BLaER1 (cell line): ENCODE results near the gene DNMBP.
"Not testable (repeated sequence)": the region's sequence is repeated elsewhere in the genome, so short reads cannot be mapped to it uniquely, and the experiment has no call there.

Experiments
- H3K27ac ChIP-seq: shearing (Covaris generic); formaldehyde crosslinking; 2 replicates; pipeline ENCODE4 v1.8.1; 2022
- H3K27me3 ChIP-seq: shearing (Covaris generic); formaldehyde crosslinking; 2 replicates; pipeline ENCODE4 v1.8.1; 2022
- H3K36me3 ChIP-seq: shearing (Covaris generic); formaldehyde crosslinking; 2 replicates; pipeline ENCODE4 v1.8.1; 2022
- H3K4me1 ChIP-seq: shearing (Covaris generic); formaldehyde crosslinking; 2 replicates; pipeline ENCODE4 v1.8.1; 2022
- H3K4me2 ChIP-seq: shearing (Covaris generic); formaldehyde crosslinking; 2 replicates; pipeline ENCODE4 v1.8.1; 2022
- H3K4me3 ChIP-seq: shearing (Covaris generic); formaldehyde crosslinking; 2 replicates; pipeline ENCODE4 v1.8.1; 2022
- H3K9ac ChIP-seq: shearing (Covaris generic); formaldehyde crosslinking; 2 replicates; pipeline ENCODE4 v1.8.1; 2022
- H3K9me3 ChIP-seq: shearing (Covaris generic); formaldehyde crosslinking; 2 replicates; pipeline ENCODE4 v1.8.1; 2022
- H4K20me1 ChIP-seq: shearing (Covaris generic); formaldehyde crosslinking; 2 replicates; pipeline ENCODE4 v1.8.1; 2022
- Cebpa-rat ChIP-seq: shearing (Covaris generic); IDR thresholded peaks from 2 replicates; pipeline ENCODE4 v1.8.1; 2022

The DNMBP gene

DNA sequence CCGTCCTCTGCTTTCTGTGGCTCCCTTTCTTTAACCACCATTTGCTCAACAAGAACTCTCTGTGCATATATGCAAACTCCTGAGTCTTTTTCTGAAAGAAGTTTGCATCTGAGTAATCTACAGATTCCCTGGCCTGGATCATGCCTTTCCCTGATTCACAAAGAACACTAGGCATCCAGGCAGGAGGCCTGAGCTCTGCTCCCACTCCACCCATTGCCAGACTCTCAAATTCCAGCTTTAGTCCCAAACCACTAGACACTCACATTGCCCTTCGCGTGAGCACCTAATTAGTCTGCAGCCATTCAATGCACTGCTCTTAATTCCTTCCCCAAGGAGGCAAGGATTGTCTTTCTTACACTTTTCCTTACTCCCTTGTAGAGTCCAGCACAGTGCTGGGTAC lies 166.4 kb downstream of the DNMBP start:
- no peaks in the 10 kb centered on the region for H4K20me1 ChIP-seq
- peaks cover 5% of the 10 kb centered on the region for H3K4me1 ChIP-seq
- H3K27me3 ChIP-seq = no peaks in the 10 kb centered on the region
- H3K4me2 ChIP-seq = no peak overlapping the region
- H3K9me3 ChIP-seq = no peaks in the 10 kb centered on the region
- H3K27ac ChIP-seq = no peak overlapping the region
- H3K4me3 ChIP-seq = no peak overlapping the region
- no peaks in the 10 kb centered on the region for H3K36me3 ChIP-seq
- TF ChIP-seq Cebpa-rat = no peak
- no peak overlapping the region for H3K9ac ChIP-seq

DNA sequence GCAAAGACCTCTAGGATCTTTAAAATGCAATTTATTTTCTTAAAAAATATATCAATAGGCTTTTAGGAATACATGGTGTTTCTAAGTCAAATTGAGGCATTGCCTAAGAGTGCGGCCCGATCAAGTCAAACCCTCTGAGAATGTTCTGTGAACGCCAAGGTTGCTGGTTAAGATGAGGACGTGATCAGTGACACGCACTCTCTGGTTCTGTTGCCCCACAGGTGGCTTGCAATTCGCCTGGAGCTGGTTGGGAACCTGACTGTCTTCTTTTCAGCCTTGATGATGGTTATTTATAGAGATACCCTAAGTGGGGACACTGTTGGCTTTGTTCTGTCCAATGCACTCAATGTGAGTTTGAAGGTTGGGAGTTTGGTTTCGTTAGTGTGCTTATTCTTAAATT lies 168.0 kb downstream of the DNMBP start:
- no peak overlapping the region for H3K9ac ChIP-seq
- peaks cover 5% of the 10 kb centered on the region for H3K4me1 ChIP-seq
- no peaks in the 10 kb centered on the region for H3K9me3 ChIP-seq
- H3K4me3 ChIP-seq = no peak overlapping the region
- H4K20me1 ChIP-seq = no peaks in the 10 kb centered on the region
- no peaks in the 10 kb centered on the region for H3K36me3 ChIP-seq
- TF ChIP-seq Cebpa-rat = no peak
- no peak overlapping the region for H3K4me2 ChIP-seq
- no peaks in the 10 kb centered on the region for H3K27me3 ChIP-seq
- no peak overlapping the region for H3K27ac ChIP-seq

DNA sequence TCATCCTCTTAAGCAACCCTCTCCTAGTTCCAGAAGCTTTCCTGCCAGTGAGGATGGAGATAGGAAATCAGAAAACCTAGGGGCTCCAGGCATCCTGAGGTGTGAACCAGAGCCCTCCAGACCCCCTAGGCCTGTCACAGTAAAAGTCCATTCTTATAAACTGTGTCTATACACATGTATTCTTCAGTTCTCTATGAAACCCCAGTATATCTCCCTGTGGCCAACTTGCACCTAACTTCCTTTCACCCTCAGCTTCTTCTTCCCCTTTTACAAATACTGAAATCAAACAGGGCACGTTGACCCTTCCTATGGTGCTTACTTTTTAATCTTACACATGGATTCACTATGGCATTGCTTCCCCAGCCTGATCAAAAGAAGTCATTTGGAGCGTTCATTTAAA lies 168.9 kb downstream of the DNMBP start:
- not testable (repeated sequence) for H3K9me3 ChIP-seq, H3K9ac ChIP-seq, H3K36me3 ChIP-seq, H4K20me1 ChIP-seq, H3K4me2 ChIP-seq, H3K27me3 ChIP-seq, H3K4me3 ChIP-seq, H3K27ac ChIP-seq, H3K4me1 ChIP-seq

DNA sequence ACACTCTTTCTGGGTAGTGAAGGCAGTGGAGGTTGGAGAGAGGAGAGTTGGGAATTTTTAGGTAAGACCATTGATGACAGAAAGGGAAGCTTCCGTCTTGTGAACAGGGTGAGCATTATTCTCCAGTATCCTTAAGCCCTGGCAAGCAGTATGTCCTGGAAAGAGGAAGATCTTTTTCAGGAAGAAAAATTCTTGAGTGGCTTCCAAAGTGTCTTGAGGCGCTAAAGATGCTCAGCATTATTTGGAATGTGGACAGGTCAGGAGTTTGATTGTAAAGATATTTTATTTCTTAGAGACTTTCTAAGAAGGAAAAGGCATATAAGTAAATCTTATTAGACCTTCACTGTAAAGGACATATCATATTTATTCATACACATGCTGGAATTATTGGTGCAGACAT lies 173.0 kb downstream of the DNMBP start:
- no peaks in the 10 kb centered on the region for H4K20me1 ChIP-seq
- no peak overlapping the region for H3K4me3 ChIP-seq
- H3K9ac ChIP-seq = no peak overlapping the region
- no peaks in the 10 kb centered on the region for H3K27me3 ChIP-seq
- H3K4me1 ChIP-seq = no peaks in the 10 kb centered on the region
- H3K9me3 ChIP-seq = no peaks in the 10 kb centered on the region
- TF ChIP-seq Cebpa-rat = no peak
- H3K27ac ChIP-seq = no peak overlapping the region
- no peak overlapping the region for H3K4me2 ChIP-seq
- no peaks in the 10 kb centered on the region for H3K36me3 ChIP-seq

DNA sequence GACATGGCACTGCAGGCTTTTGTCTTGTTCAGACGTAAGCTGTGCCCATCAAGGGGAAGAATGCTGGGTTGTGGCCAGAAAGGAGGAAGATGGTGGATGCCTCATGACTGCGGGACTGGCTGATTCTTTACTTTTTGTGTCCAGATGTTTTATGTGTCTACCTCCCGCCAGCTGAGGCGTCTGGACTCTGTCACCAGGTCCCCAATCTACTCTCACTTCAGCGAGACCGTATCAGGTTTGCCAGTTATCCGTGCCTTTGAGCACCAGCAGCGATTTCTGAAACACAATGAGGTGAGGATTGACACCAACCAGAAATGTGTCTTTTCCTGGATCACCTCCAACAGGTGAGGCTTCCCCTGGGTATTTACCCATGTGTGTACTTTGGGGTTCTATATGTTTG lies 173.8 kb downstream of the DNMBP start:
- Histone ChIP-seq H3K27me3 (no peaks in the 10 kb centered on the region), H3K9ac (no peak overlapping the region), H4K20me1 (no peaks in the 10 kb centered on the region), H3K4me1 (peaks cover 2% of the 10 kb centered on the region), H3K27ac (no peak overlapping the region), H3K4me3 (no peak overlapping the region), H3K4me2 (no peak overlapping the region), H3K9me3 (no peaks in the 10 kb centered on the region), H3K36me3 (no peaks in the 10 kb centered on the region)
- no peak for TF ChIP-seq Cebpa-rat

DNA sequence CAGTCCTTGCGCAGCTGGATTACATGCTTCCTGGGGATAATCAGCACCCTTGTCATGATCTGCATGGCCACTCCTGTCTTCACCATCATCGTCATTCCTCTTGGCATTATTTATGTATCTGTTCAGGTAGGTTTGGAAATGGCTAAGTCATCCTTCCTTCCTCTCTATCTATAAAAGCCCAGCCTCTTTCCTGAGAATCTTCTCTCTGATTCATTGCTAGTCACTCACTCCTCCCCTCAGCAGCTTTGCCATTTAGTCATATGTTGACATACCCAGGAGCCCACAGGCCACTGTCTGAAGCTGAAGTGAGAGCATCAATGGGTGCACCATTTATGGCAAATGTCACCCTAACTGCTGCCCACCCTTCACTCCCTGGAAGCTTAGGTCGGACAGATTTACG lies 175.3 kb downstream of the DNMBP start:
- Histone ChIP-seq H3K4me2 (no peak overlapping the region), H4K20me1 (no peaks in the 10 kb centered on the region), H3K36me3 (no peaks in the 10 kb centered on the region), H3K9me3 (no peaks in the 10 kb centered on the region), H3K27me3 (no peaks in the 10 kb centered on the region), H3K27ac (no peak overlapping the region), H3K4me3 (no peak overlapping the region), H3K4me1 (peaks cover 13% of the 10 kb centered on the region), H3K9ac (no peak overlapping the region)
- TF ChIP-seq Cebpa-rat = no peak

DNA sequence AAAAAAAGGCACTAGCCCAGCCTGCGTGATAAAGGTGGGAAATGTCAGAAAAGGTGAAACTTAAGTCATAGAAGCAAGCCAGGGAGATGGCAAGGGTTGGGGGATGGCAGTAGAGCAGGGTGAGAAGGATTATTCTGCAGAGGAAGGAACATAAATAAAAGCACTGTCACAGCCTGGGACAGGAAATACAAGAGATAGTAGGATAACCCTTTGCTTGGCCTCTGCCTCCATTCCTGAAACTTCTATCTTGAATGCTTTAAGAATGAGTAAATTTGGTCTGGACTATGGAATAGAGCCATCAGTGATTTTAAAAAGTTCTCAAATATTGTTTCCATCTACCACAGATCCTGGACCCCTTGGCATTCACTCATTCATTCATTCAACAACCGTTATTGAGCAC lies 177.3 kb downstream of the DNMBP start:
- Histone ChIP-seq H3K4me2 (no peak overlapping the region), H4K20me1 (no peaks in the 10 kb centered on the region), H3K9me3 (peaks cover 13% of the 10 kb centered on the region), H3K4me1 (peaks cover 13% of the 10 kb centered on the region), H3K4me3 (no peak overlapping the region), H3K36me3 (no peaks in the 10 kb centered on the region), H3K27me3 (no peaks in the 10 kb centered on the region), H3K27ac (no peak overlapping the region), H3K9ac (no peak overlapping the region)
- no peak for TF ChIP-seq Cebpa-rat

DNA sequence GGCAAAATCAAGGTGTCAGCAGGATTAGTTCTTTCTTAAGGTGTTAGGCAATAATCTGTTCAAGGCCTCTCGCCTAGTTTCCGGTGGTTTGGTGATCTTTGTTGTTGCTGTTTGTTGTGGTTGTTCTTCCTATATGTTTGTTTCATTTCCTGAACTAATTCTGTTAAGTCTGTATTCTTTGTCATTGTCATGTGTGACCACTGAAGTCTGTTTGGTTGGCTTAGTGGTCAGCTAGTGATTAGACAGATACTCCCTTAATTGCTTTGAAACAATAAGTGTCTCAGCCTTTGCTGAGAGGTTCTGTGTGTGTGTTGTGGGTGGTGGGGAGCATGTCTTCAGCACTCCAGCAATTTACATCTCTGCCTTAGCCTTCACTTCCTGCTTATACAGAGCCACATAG lies 181.3 kb downstream of the DNMBP start:
- peaks cover 13% of the 10 kb centered on the region for H3K4me1 ChIP-seq
- H4K20me1 ChIP-seq = no peaks in the 10 kb centered on the region
- H3K4me2 ChIP-seq = no peak overlapping the region
- H3K27ac ChIP-seq = no peak overlapping the region
- H3K9ac ChIP-seq = no peak overlapping the region
- no peak overlapping the region for H3K4me3 ChIP-seq
- no peaks in the 10 kb centered on the region for H3K36me3 ChIP-seq
- H3K9me3 ChIP-seq = peaks cover 13% of the 10 kb centered on the region
- no peak for TF ChIP-seq Cebpa-rat
- H3K27me3 ChIP-seq = no peaks in the 10 kb centered on the region

DNA sequence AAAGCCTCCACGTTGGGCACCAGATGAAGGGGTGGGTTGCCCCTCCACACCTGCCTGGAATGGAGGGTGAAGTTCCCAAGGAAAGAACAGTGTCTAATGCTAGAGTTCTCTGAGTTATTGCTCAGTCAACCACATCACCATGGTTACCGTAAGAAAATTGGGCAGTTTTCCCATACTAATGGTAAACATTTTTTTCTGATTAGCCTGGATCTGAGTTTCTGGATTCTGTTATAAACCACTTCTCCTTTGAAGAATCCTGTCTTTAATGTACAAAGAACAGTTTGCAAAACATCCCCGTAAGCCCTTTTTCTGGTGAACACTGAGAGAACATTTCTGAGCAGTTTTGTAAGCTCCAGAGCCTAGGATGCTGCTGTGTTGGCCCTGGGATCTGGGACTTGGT lies 181.8 kb downstream of the DNMBP start:
- H3K27ac ChIP-seq = no peak overlapping the region
- H3K27me3 ChIP-seq = no peaks in the 10 kb centered on the region
- H4K20me1 ChIP-seq = no peaks in the 10 kb centered on the region
- no peaks in the 10 kb centered on the region for H3K36me3 ChIP-seq
- H3K9ac ChIP-seq = no peak overlapping the region
- H3K4me2 ChIP-seq = no peak overlapping the region
- peaks cover 13% of the 10 kb centered on the region for H3K4me1 ChIP-seq
- H3K4me3 ChIP-seq = no peak overlapping the region
- H3K9me3 ChIP-seq = peaks cover 13% of the 10 kb centered on the region
- TF ChIP-seq Cebpa-rat = no peak
